GM12872 (cell line): ENCODE measurements around the gene SULT1A3.

Experiments
- CTCF ChIP-seq: IDR thresholded peaks from 3 replicates; pipeline ENCODE4 v1.5.1; 2011; ENCODE audit warnings: low read depth, mild to moderate bottlenecking, low read length, moderate library complexity; ENCODE audit not compliant: insufficient read depth

SULT1A3 gene

GRCh38 chr16:30179195-30179594, 19.9 kb upstream of the SULT1A3 start:
- TF ChIP-seq CTCF, result no peak

GRCh38 chr16:30179931-30180330, 19.1 kb upstream of the SULT1A3 start:
- TF ChIP-seq CTCF, result no peak

GRCh38 chr16:30180741-30181140, 18.3 kb upstream of the SULT1A3 start:
- no peak for TF ChIP-seq CTCF

GRCh38 chr16:30183233-30184095, 15.6 kb upstream of the SULT1A3 start, which contains the start of gene CORO1A:
Gene CORO1A, plus strand, starts transcription at chr16:30183602. Its CDS starts 1,608 bp downstream, at chr16:30185210.
- TF ChIP-seq CTCF, result no peak

- no peak for TF ChIP-seq CTCF
Observed at GRCh38 chr16:30184096-30184890, 14.8 kb upstream of the SULT1A3 start.

- TF ChIP-seq CTCF, result no peak
Observed at GRCh38 chr16:30184891-30185682, 14.0 kb upstream of the SULT1A3 start.
